Endothelial cell (in vitro differentiated cells): ENCODE results near the gene NCR1. TPM values are rescaled to one million over a fixed set of nuclear protein-coding genes. Genes with fewer than 3 reads are reported as not detected.
"Not testable (repeated sequence)": the region's sequence is repeated elsewhere in the genome, so short reads cannot be mapped to it uniquely, and the experiment has no call there.

ENCODE experiments used
- DNase-seq: peaks from one replicate; pipeline ENCODE4 v3.0.0; 2021; ENCODE audit warnings: low spot score
- H3K27ac Mint-ChIP-seq: one replicate; pipeline ENCODE4 v1.8.0; 2021; ENCODE audit warnings: mixed read lengths, inconsistent platforms; ENCODE audit not compliant: unreplicated experiment
- H3K27me3 Mint-ChIP-seq: one replicate; pipeline ENCODE4 v1.8.0; 2021; ENCODE audit warnings: mild to moderate bottlenecking, moderate library complexity, mixed read lengths, inconsistent platforms; ENCODE audit not compliant: unreplicated experiment
- H3K36me3 Mint-ChIP-seq: one replicate; pipeline ENCODE4 v1.8.0; 2021; ENCODE audit warnings: mild to moderate bottlenecking, low read depth, mixed read lengths, inconsistent platforms; ENCODE audit not compliant: unreplicated experiment
- H3K4me1 Mint-ChIP-seq: one replicate; pipeline ENCODE4 v1.8.0; 2021; ENCODE audit warnings: mild to moderate bottlenecking, mixed read lengths, inconsistent platforms; ENCODE audit not compliant: unreplicated experiment
- H3K4me3 Mint-ChIP-seq: one replicate; pipeline ENCODE4 v1.8.0; 2021; ENCODE audit warnings: mild to moderate bottlenecking, mixed read lengths, inconsistent platforms; ENCODE audit not compliant: unreplicated experiment
- H3K9me3 Mint-ChIP-seq: one replicate; pipeline ENCODE4 v1.8.0; 2021; ENCODE audit warnings: mixed read lengths, inconsistent platforms; ENCODE audit not compliant: unreplicated experiment
- total RNA-seq: library from RNA; stranded (reverse); fragmentation: NEBNext Ultra II Directional; extraction: Animal tissue kit (Norgen Biotek cat#: 25700); gene quantifications from one replicate; pipeline ENCODE4 v1.2.1, GENCODE V29; 2021; ENCODE audit not compliant: unreplicated experiment
- TF ChIP-seq, protein P1 (sequence below): fragments of 200-600 bp; sonication (generic); IDR thresholded peaks from one replicate; pipeline ENCODE4 v1.5.0; 2021; ENCODE audit warnings: antibody characterized with exemption; ENCODE audit not compliant: unreplicated experiment

The NCR1 gene
- total RNA-seq, 1 donor from 2014 or later, result not detected

DNA sequence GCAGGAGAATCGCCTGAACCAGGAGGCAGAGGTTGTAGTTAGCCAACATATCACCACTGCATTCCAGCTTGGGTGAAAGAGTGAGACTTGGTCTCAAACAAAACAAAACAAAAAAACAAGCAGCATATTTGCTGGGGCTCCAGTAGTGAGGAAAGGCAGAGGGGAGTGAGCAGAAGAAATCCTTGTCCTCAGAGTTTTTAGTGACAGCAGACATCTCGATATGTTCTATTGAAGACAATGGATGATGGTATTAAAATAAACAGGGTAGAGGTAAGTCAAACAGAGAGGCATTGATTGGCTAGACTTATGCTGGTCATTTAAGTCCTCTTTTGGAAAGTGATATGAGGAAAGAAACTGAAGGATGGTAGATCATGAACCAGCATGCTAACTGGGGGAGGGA, 22.4 kb downstream of the NCR1 start:
- Mint-ChIP-seq H3K9me3 (no peaks in the 10 kb centered on the region), H3K4me1 (no peaks in the 10 kb centered on the region), H3K4me3 (no peak overlapping the region), H3K36me3 (no peaks in the 10 kb centered on the region), H3K27ac (no peak overlapping the region), H3K27me3 (peaks cover 4% of the 10 kb centered on the region)
- TF ChIP-seq, protein P1, sequence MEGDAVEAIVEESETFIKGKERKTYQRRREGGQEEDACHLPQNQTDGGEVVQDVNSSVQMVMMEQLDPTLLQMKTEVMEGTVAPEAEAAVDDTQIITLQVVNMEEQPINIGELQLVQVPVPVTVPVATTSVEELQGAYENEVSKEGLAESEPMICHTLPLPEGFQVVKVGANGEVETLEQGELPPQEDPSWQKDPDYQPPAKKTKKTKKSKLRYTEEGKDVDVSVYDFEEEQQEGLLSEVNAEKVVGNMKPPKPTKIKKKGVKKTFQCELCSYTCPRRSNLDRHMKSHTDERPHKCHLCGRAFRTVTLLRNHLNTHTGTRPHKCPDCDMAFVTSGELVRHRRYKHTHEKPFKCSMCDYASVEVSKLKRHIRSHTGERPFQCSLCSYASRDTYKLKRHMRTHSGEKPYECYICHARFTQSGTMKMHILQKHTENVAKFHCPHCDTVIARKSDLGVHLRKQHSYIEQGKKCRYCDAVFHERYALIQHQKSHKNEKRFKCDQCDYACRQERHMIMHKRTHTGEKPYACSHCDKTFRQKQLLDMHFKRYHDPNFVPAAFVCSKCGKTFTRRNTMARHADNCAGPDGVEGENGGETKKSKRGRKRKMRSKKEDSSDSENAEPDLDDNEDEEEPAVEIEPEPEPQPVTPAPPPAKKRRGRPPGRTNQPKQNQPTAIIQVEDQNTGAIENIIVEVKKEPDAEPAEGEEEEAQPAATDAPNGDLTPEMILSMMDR, result no peak
- no peak for DNase-seq

DNA sequence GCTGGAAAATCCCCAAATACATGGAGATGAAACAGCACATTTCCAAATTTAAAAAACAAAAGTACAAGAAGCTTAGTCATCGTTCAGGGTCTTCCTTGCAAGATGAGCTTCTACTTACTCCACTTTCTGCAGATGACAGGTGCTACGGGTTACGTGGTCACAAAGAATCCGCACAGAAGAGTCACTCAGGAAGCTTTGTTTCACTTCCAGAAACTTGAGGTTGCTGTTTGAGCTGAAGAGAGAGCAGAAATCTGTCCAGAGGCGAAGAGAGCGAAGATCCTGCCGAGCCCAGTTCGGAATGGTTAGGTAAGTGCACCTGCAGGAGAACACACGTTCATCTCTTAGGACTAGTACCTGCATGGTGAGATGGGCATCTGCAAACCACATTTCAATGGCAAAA, 32.0 kb downstream of the NCR1 start:
- H3K9me3 Mint-ChIP-seq, result no peaks in the 10 kb centered on the region
- DNase-seq, result no peak
- H3K4me3 Mint-ChIP-seq, result no peak overlapping the region
- TF ChIP-seq, protein P1, result no peak
- no peaks in the 10 kb centered on the region for H3K4me1 Mint-ChIP-seq
- no peak overlapping the region for H3K27ac Mint-ChIP-seq
- H3K27me3 Mint-ChIP-seq, result peaks cover 5% of the 10 kb centered on the region
- H3K36me3 Mint-ChIP-seq, result no peaks in the 10 kb centered on the region

DNA sequence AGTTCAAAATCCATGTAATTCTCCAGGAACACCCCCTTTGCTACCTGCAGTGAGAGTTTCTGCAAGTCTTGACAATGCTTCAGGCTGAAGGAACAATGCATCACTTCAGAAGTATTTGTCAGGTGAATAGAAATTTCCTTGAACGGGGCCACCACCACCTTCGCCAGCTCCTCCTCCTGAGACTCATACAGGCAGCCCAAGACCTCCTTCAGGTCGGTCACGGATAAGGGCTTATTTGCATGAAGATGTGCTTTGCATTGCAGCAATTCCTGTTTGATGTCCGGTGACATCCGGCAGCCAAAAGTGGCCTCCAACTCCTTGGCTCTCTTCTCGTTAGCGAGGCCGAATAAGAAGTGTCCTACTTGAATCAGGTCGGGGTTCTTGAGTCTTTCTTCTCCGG, 33.0 kb downstream of the NCR1 start:
- Mint-ChIP-seq H3K4me1 (no peaks in the 10 kb centered on the region), H3K4me3 (no peak overlapping the region), H3K36me3 (no peaks in the 10 kb centered on the region), H3K27me3 (peaks cover 5% of the 10 kb centered on the region), H3K27ac (no peak overlapping the region), H3K9me3 (no peaks in the 10 kb centered on the region)
- TF ChIP-seq, protein P1, result no peak
- DNase-seq, result no peak

DNA sequence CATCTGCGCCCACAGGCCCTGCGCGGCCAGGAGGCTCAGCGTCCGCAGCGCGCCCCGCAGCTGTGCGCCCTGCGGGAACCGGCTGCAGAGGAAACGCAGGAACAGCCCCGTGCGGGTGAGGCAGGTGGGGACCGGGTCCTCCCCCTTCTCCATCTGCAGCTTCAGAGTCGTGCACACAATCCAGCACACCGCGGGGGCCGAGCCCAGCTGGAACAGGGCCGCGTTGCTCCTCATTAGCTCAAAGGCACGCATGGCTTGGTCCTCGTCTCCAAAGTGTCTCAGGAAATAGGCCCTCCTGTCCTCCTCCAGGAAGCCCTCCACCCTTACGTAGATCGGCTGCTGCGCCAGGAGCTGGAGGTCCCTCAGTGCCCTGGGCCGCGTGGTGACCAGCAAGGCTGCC, 33.6 kb downstream of the NCR1 start:
- not testable (repeated sequence) for H3K36me3 Mint-ChIP-seq, H3K4me3 Mint-ChIP-seq, H3K27me3 Mint-ChIP-seq, DNase-seq, H3K4me1 Mint-ChIP-seq, H3K9me3 Mint-ChIP-seq, H3K27ac Mint-ChIP-seq

DNA sequence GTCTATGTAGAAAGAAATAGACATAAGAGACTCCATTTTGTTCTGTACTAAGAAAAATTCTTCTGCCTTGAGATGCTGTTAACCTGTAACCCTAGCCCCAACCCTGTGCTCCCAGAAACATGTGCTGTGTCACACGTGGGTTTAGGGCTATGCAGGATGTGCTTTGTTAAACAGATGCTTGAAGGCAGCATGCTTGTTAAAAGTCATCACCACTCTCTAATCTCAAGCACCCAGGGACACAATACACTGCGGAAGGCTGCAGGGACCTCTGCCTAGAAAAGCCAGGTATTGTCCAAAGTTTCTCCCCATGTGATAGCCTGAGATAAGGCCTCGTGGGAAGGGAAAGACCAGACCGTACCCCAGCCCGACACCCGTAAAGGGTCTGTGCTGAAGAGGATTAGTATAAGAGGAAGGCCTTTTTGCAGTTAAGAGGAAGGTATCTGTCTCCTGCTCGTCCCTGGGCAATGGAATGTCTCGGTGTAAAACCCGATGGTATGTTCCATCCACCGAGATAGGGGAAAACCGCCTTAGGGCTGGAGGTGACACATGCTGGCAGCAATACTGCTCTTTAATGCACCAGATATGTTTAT, 37.9 kb downstream of the NCR1 start:
- H3K27ac Mint-ChIP-seq, result peak overlapping the region; percentile 89
- not testable (repeated sequence) for H3K27me3 Mint-ChIP-seq, H3K4me3 Mint-ChIP-seq, H3K36me3 Mint-ChIP-seq, H3K4me1 Mint-ChIP-seq, H3K9me3 Mint-ChIP-seq
- DNase-seq, result peak; percentile 15

- peaks cover 2% of the 10 kb centered on the region for H3K27me3 Mint-ChIP-seq
- no peak for DNase-seq
- peaks cover 6% of the 10 kb centered on the region for H3K4me1 Mint-ChIP-seq
- H3K27ac Mint-ChIP-seq, result no peak within 1 kb of the TSS
- H3K36me3 Mint-ChIP-seq, result no peaks in the 10 kb centered on the region
- TF ChIP-seq, protein P1, result no peak
- no peaks in the 10 kb centered on the region for H3K9me3 Mint-ChIP-seq
- H3K4me3 Mint-ChIP-seq, result no peak within 1 kb of the TSS
These were observed 41.4 kb downstream of the NCR1 start, which contains the start of gene NLRP7 for GRCh38 chr19:54947381-54947780. NLRP7 (minus strand) TSS chr19:54947530.
